HG02938 (cell line): Measurements from ENCODE around the gene USP3.

Source experiments
- ATAC-seq: cut with Tn5 transposase; IDR thresholded peaks from one replicate; pipeline ENCODE4 v1.9.1; 2021; ENCODE audit warnings: mild to moderate bottlenecking, moderate library complexity; ENCODE audit not compliant: unreplicated experiment

The USP3 gene, protein sequence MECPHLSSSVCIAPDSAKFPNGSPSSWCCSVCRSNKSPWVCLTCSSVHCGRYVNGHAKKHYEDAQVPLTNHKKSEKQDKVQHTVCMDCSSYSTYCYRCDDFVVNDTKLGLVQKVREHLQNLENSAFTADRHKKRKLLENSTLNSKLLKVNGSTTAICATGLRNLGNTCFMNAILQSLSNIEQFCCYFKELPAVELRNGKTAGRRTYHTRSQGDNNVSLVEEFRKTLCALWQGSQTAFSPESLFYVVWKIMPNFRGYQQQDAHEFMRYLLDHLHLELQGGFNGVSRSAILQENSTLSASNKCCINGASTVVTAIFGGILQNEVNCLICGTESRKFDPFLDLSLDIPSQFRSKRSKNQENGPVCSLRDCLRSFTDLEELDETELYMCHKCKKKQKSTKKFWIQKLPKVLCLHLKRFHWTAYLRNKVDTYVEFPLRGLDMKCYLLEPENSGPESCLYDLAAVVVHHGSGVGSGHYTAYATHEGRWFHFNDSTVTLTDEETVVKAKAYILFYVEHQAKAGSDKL

DNA sequence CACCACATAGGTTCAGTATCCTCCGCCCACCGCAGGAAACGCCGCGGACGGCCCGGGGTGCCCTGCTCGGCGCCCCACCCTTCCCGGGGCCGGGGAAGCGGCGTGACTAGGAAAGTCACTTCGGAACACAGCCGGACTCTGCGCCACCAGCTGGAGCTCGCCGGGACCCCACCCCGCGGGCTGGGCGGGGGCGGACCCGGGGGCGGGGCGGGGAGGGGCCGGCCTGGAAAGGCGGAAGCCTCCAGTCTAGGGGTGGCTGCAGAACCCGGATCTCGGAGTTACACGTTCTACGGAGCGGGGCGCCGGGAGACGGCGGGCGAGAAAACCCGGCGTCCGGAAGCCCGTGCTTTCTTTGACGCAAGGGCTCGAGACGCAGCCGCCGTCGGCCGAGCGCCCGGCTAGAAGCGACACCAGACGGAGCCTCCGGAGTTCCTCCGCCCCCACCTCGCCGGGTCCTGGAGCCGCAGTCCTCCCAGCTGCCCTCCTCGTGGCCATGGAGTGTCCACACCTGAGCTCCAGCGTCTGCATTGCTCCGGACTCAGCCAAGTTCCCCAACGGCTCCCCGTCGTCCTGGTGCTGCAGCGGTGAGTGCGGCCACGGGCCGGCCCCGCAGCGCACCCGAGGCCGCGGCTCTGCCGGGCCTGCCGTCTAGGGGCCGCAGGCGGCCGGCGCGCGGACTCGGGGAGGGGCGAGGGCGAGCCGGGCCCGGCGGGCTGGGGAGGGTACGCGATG is at the start of gene USP3:
TSS of gene USP3 (plus strand) at position 347 of the 732 bp plus-strand sequence. CDS start at position 494, 147 bp downstream.
- peak; percentile 43 for ATAC-seq

DNA sequence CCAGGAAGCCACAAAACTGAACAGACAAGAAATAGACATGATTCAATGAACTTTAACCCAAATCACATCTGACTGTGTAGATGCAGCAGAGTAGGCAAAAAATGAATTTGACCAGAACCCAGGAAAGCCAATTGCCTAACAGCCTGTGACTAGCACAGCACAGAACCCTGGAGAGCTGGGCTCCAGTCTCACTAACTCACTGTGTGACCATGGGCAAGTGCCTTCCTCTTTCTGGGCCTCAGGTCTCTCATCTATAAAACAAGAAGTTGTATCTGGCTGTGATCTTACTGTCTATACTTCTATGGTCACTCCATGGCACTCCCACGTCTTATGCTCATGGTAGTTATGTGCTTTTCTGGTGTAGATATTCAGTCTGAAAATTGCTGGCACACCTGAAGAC is 48.1 kb upstream of the USP3 start:
- ATAC-seq = no peak

DNA sequence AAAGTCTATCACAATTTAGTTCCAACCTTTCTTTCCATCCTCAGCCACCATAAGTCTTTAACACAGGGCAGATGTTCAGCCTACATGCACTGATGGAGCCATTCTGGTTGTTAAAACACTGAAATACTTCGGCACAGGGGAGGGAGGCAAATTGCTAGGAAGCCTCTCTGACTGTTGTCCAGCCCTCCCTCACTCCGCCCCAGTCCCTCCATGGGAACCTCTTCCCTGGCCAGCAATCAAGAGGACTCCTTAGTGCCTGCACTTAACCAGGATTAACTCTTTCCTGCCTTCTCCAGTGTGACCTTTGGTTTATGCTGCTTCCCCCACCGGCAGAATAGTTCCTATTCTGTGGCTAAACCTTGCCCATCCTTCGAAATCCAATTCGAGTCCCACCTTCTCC is 47.0 kb upstream of the USP3 start:
- ATAC-seq = no peak

DNA sequence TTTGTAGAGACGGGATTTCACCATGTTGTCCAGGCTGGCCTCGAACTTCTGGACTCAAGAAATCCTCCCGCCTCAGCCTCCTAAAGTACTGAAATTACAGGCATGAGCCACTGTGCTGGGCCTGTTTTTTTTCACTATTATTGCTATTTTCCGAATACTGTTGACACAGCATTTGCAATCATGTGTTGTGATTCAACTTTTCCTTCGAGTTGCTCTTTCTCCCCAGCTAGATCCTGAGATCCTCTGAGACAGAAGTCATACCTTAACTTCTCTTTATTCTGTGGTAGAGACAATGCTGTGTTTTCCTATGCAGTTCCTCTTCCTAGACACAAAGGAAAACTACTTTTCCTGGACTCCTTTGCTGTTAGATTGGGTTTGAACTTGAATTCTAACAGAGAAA is 46.4 kb upstream of the USP3 start:
- no peak for ATAC-seq

DNA sequence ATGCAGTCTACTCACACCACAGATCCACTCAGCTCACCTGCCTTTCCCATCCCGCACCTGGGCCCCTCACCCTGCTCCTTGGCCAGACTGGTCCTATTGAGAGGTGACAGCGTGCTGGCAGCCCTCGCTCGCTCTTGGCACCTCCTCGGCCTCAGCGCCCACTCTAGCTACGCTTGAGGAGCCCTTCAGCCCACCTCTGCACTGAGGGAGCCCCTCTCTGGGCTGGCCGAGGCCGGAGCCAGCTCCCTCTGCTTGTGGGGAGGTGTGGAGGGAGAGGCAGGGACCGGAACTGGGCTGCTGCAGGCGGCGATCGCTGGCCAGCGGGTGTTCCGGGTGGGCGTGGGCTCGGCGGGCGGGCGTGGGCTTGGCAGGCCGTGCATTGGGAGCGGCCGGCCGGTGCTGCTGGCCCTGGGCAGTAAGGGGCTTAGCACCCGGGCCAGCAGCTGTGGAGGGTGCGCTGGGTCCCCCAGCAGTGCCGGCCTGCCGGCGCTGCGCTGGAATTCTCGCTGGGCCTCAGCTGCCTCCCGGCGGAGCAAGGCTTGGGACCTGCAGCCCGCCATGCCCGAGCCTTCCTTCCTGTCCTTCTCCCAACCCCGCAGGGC is 45.5 kb upstream of the USP3 start:
- ATAC-seq = no peak

DNA sequence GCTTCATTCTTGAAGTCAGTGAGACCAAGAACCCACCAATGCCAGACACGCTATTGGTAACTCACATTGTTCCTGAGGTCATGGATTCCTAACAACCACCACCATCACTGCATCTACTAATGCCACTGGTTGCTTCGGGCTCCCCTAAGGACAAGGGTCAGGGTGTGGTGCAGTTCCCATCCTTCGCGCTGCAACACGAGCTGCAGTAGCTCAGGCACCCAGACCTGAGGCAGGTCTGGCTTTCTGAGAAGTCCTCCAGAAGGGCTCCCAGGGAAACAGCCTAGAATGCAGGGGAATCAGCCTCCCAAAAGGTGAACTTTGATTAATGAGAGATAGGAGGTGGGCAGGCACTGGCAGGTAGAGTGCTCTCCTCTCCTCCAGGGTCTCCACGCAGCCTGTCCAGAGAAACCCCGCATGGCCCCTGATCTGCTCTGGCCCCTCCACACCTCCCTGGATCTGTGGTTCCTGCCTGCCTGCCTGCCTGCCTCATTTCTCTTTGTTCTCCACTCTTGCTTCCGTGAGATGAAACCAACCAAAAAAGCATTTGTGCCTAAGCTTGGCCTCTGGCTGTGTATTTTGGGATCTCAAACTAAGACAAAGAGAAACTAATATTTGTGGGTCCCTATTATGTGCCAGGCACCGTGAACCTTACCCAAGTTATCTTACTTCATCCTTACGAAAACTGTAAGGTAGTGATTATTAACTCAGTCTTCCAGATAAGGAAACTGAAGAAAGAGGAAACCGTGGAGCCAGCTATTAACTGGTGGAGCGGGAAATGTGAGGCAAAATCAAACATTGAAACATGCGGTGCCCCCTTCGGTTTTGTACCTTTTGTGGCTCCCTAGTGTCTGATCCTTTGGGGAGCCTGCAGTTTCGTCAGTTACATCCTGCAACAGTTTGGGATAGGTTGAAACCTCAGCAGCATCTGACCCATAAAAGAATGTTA is 43.9 kb upstream of the USP3 start:
- ATAC-seq = no peak

DNA sequence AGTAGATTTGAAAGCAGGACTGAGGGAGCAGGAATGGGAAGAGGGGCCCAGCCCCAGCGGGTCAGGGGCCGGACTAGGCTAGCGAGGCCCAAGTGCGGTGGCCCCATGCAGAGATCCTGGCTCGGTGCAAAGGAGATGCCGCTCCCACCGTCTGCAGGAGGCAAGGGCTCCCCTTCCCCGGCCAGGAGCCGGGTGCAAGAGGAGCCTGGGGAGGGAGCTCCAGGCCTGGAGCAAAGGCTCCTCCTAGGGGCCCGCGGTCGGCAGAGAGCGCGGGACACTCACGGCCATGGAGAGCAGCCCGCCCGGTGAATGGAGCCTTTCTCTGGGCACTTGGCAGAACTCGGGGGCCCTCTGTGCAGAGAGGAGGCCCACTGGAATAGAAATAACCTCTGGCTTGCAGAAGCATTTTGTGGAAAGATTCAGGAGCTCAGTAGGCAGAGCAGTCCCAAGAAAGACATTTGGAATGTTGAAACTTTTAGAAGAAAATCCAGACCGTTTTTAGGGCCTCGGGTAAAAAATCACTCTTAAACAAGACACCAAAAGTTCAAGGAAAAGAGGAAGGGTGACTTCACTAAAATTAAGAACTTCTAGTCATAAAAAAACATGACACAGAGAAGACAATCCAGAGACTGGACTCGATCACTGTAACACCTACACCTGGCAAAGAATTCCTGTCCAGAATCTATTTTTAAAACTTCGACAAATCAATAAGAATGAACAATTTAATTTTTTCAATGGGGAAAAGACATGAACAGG is 43.0 kb upstream of the USP3 start:
- ATAC-seq = no peak

DNA sequence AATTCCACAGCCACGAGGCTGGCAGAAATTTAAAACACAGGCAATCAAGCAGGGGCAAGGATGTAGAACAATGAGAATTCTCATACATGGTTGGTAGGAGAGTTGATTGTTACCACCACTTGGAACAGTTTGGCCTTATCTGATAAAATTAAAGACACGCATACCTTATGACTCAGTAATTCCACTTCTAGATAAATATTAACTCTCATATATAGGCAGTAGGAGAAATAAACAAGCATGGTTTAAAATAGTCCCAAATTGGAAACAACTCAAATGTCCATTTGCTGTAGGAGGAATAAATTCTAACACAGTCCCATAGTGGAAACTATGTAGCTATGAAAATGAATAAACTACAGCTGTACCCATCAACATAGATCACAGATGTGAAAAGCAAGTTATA is 42.3 kb upstream of the USP3 start:
- no peak for ATAC-seq

DNA sequence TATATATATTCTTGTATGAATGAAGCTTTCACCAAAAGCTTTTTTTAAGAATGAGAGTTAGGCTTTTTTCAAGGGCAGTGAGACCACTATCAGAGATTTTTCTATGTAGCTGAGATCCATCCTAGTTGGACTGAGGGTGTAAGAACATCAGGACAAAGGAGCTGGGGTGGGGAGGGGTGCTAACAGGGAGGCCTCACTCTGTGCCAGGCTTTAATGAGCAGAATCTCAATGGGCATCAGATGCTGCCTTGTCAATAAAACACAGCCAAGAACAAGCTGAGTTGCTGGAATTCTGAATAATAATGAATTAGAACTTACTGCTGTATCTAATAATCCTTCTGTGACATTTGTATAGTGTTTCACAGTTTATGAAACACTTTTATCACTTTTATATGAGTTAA is 41.4 kb upstream of the USP3 start:
- no peak for ATAC-seq

DNA sequence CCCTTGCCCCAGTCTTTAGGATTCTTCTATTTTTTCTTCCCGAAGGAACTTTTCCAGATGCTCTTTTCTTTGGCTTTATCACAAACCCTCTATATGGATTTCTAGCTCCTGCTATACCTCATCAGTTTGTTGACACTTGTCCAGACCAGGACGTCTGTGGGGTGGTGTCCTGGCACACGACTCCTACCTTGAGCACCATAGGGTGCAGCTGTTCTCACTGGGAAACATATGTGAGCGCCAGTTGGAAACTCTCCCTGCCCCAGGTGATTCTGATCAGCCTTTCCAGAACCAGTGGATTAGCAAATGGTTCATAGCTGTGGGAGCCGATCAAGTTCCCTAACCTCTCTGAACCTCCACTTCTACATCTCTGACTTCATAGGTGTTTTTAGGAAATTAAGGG is 40.6 kb upstream of the USP3 start:
- no peak for ATAC-seq

DNA sequence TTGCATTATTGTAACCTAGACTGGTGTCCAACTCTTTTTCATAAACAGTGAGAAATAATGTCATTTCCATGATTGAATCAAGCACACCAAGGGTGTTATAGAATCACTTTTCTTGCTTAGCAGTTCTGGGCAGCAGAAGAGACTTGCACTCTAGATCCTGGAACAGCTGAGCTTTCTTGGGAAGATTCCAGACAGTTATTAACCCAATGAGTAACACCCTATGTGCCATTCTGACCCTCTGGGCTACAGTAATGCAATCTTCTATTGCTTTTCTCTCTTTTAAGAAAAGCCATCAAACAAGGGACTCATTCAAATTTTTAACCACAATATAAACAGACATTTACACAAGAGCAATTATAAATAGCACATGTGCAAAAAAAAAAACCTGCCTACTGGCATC is 39.3 kb upstream of the USP3 start:
- no peak for ATAC-seq

DNA sequence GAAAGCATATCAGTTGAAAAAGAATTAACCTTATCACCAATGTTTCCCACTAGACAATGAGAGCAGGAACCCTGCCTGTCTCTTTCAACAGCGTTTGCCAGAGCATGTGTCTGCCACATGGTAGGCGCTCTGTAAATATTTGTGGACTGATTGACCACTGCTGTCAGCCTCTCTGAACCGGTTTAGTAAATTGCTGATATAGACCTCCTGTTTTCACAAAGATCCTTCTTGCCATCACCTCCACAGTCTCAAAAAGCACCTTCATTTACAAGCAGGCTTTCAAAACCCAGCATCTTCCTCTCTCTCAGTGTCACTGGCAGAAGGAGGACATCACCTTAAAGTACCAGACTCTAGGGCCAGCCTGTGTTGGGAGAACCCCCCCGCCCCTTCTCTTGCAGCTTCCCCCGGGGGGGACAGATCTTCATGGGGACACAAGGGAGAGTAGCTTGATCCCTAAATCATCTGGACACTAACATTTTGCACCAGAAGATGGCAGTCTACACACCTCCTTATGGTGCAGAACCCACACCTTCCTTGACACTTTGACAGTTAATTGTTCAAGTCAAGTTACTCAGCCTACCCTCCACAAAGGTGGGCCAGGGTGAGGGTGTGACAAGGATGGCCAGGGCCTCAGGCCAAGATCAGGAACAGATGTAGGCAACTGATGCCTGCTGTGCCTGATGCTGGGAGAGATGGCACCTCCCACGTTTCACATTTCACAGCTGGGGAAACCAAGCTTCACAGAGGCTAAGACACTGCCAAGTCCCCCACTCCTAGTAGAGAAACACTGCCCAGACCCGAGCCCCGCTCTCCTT is 37.8 kb upstream of the USP3 start:
- ATAC-seq = no peak

DNA sequence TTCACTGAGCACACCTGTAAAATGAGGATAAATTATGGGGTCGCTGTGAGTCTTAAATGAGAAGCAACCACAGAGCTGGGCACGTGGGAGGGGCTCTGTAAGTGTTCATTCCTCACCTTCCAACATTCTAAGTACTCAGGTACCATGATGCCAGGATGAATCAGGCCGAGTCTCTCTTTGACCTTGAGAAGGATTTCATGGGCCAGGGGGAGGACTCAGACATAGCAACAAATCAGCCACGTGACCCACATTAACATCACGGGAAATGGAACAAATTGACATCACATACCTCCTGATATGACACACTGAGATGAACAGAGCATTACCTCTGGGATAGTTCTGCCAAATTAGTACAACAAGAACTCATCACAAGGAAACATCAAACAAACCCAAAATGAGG is 35.2 kb upstream of the USP3 start:
- no peak for ATAC-seq

DNA sequence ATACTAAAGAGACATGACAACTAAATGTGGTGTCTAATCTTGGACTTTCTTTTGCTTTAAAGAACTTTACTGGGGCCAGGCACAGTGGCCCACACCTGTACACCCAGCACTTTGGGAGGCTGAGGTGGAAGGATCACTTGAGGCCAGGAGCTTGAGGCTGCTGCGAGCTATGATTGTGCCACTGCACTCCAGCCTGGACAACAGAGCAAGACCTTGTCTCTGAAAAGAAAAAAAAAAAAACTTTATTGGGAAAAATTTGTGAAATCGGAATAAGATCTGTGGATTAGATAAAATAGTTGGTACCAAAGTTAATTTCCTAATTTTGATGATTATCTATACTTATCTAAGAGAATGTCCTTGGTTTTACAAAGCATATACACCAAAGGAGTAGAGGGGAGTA is 34.4 kb upstream of the USP3 start:
- ATAC-seq = no peak

DNA sequence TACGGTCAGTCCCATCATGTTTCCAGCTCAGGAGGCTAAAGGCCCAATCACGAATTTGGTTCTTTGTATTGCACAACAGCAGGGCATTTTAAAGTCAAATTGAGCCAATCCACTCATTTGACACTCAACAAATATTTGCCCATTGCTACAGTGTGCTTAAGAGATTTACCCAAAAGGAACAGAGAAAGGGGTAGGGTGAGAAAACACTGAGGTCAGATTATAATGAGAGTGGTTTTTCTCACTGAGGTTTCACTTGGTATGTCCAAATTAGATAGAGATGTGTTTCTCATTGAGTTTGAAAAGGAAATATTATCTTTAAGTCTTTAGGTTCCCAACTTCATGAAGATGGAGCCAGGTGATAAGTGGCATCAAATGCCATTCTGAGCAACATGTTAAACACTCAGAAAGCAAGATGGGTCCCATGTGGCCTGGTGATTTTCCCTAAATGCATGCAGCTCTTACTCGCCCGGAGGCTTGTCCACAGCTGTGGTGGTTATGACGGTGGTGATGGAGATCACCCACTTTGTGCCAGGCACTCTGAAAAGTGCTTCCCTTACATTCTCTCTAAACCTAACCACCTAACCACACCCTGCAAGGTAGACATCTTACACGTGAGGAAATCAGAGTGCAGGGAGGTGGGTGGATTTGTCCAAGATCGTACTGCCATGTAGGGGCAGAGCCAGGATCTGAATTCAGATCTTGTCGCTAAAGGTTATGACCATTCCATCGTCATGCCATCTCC is 31.2 kb upstream of the USP3 start:
- peak; percentile 43 for ATAC-seq

DNA sequence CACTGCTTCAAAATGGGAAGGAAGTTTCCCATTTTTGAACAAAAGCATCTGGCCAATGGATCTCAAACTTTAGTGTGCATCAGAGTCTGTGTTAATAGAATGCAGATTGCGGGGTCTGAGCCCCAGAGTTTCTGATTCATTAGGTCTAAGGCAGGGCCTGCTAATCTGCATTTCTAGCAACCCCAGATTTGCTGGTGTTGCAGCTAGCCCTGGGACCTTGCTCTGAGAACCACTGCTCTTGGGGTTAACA is 30.7 kb upstream of the USP3 start:
- no peak for ATAC-seq

DNA sequence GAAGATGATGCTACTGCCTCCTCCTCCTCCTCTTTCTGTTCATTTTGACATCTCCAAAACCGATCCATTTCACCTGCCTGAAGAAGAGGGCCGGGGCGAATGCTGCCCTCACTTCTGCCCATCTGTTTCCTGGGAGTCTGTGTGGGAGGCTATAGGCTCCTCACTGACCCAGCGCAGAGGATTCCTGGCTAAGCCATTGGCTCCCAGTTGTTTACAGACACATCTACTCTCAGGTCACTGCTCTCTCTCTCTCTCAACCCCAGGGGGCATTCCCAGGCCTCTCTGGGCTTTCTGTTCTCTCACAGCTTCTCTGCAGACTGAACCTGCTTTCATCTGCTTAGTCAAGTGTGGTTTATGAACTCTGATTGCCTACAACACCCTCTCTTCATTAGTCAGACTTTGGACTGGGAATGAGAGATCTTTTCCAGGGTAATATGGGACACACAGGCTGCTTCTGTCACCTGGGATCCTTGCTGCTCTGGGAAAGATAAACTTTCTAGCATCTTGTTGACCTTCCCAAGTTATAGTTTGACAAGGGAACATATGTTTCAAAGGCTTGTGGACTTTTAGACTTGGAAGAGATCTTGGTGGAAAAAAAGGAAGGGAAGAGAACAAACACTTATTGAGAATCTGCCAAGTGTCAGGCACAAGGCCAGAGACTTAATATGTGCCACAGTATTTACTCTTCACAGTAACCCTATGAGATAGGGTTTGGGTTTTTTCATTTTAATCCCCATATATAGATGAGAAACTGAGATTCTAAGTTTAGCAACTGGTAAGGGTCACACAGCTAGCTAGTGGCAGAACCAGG is 30.2 kb upstream of the USP3 start:
- ATAC-seq = peak; percentile 62

DNA sequence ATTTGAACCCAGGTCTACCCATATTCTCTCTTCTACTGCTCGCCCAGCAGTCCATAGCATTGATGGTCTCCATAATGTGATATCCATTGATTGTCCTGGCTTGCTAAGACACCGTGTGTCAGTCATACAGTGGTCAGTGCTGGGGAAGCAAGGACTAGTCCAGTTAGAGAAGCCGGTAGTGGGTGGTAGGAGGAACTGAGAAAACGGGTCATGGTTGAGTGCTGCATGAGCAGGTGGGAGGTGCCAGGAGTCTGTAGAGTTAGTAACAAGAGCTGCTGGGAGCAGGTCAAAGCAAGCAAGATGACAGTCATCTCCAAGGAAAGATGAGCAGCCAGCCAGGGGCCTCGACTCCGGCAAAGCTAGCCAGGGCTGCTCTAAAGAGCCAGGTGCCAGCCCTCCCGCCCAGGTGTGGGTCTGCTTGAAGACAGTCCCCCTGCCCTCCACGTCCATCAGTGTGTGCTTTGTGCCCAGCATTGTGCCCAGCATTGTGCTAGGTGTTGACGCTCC is 29.5 kb upstream of the USP3 start:
- peak; percentile 59 for ATAC-seq
